Loucy (cell line): ENCODE measurements around the gene PRTG.

Experiments
- CTCF ChIP-seq: fragments of 200-600 bp; sonication (generic); conservative IDR thresholded peaks from 2 replicates; pipeline ENCODE4 v1.5.1; 2014; ENCODE audit warnings: mild to moderate bottlenecking, antibody characterized with exemption, low read length
- EZH2phosphoT487 ChIP-seq: fragments of 200-600 bp; IDR thresholded peaks from 2 replicates; pipeline ENCODE4 v1.6.1; 2018; ENCODE audit warnings: antibody characterized with exemption, mild to moderate bottlenecking, moderate library complexity, borderline replicate concordance

GRCh38 chr15:55782901-55783300, 39.9 kb upstream of the PRTG start:
- no peak for TF ChIP-seq CTCF
- TF ChIP-seq EZH2phosphoT487: no peak
